ENCODE data around the gene TMEM192. TPM values are rescaled to one million over a fixed set of nuclear protein-coding genes. Genes with fewer than 3 reads are reported as not detected.

The TMEM192 gene
- total and polyA plus RNA-seq, 2 donors (not counting 3 experiments of a cell fraction or from before 2014, with no cell fraction given) = 11.4 to 13.0 TPM

DNA sequence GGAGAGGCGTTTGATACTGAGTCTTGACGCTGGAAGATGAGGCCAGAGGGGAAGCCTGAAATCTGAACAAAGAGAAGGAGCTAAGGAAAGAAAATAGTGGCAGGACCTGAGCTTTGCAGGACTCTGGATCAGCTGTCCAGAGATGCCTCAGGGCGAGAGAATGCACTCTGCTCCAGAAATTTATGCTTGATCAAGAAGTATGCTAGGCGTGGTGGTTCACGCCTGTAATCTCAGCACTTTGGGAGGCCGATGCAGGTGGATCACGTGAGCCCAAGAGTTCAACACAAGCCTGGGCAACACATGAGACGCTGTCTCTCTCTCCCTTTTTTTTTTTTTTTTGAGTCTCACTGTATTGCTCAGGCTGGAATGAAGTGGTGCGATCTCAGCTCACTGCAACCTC lies 57.1 kb downstream of the TMEM192 start:
- no peak overlapping the region for H3K4me2 ChIP-seq (ENCODE audit: insufficient read depth, low read length)
- no peaks in the 10 kb centered on the region for H3K9me3 ChIP-seq (replicated peaks; ENCODE audit: control insufficient read depth, insufficient read depth, low read length)
- H3K27ac ChIP-seq (ENCODE audit: insufficient read depth, low read depth, low read length) = no peak overlapping the region
- no peak for DNase-seq (ENCODE audit: low read depth, low spot score)
- H3K4me3 ChIP-seq (replicated peaks in 1 of 3; ENCODE audit: insufficient read depth in 1 of 3, low read depth in 1 of 3, low read length in 3 of 3) = no peak overlapping the region
- no peaks in the 10 kb centered on the region for H3K36me3 ChIP-seq (ENCODE audit: control insufficient read depth in 2 of 2, extremely low read depth in 1 of 2, insufficient read depth in 2 of 2, low read length in 2 of 2)
- ChIA-PET CTCF (no interaction called here), POLR2A (no interaction called here)
- TF ChIP-seq POLR2AphosphoS5 (IDR thresholded peaks at IDR 0.05; ENCODE audit: insufficient read depth, low read depth, low read length) = no peak
- no peak for TF ChIP-seq JUN (IDR thresholded peaks at IDR 0.05; ENCODE audit: borderline replicate concordance, insufficient read depth, insufficient read length, low read depth)
- TF ChIP-seq MYC (IDR thresholded peaks at IDR 0.05; ENCODE audit: low read depth, low read length) = no peak
- TF ChIP-seq GATA2 (IDR thresholded peaks at IDR 0.05; ENCODE audit: insufficient read depth, insufficient read length, low read depth, low read length) = no peak
- no peak for TF ChIP-seq POLR2A (IDR thresholded peaks at IDR 0.05; ENCODE audit: low read depth, low read length)
- no peak for TF ChIP-seq EZH2 (IDR thresholded peaks at IDR 0.05; ENCODE audit: borderline replicate concordance, low read depth, low read length, severe bottlenecking)
- TF ChIP-seq, protein P1, sequence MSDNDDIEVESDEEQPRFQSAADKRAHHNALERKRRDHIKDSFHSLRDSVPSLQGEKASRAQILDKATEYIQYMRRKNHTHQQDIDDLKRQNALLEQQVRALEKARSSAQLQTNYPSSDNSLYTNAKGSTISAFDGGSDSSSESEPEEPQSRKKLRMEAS (IDR thresholded peaks at IDR 0.05; ENCODE audit: insufficient read depth, insufficient read length) = no peak
- no peak for TF ChIP-seq CTCF (IDR thresholded peaks at IDR 0.05; ENCODE audit: extremely low read depth in 1 of 2, insufficient read depth in 1 of 2, low read depth in 1 of 2, low read length in 2 of 2)
- TF ChIP-seq FOS (IDR thresholded peaks at IDR 0.05; ENCODE audit: borderline replicate concordance, insufficient read depth, low read length) = no peak
- H2AFZ ChIP-seq (ENCODE audit: low read depth, low read length) = no peak overlapping the region
- H3K79me2 ChIP-seq (ENCODE audit: control insufficient read depth, insufficient read depth, low read length) = no peaks in the 10 kb centered on the region
- no peak overlapping the region for H3K9ac ChIP-seq (replicated peaks; ENCODE audit: extremely low read depth, insufficient read depth, low read length)
- dilution Hi-C loops (cut with MboI; ENCODE audit: extremely low pct_ligation_motif_present, low sequenced_read_pairs) = no loop called here
- intact Hi-C loops (cut with micrococcal nuclease) = no loop called here
- no peaks in the 10 kb centered on the region for H4K20me1 ChIP-seq (replicated peaks; ENCODE audit: control insufficient read depth, extremely low read depth, insufficient read depth, low read length)
- H3K27me3 ChIP-seq (ENCODE audit: control insufficient read depth in 2 of 2, insufficient read depth in 2 of 2, low read length in 2 of 2) = no peaks in the 10 kb centered on the region
- H3K4me1 ChIP-seq (ENCODE audit: control insufficient read depth, extremely low read depth, insufficient read depth, low read length) = no peaks in the 10 kb centered on the region
- no peak for FAIRE-seq
- H3K9me1 ChIP-seq (replicated peaks; ENCODE audit: control insufficient read depth, extremely low read depth, insufficient read depth, low read length) = no peaks in the 10 kb centered on the region
- BruUV-seq (replicated peaks) = no TSS peak
